HEK293 (cell line): ENCODE measurements around the gene TPO.

ENCODE experiments used
- CTCF ChIA-PET: fragments of 350-600 bp; formaldehyde crosslinking; extraction: SDS; loops from one replicate; lab custom pipeline; 2021; ENCODE audit warnings: antibody characterized with exemption; lab: Yijun Ruan, JAX
- POLR2A ChIA-PET: fragments of 300-600 bp; formaldehyde crosslinking; extraction: SDS; loops from one replicate; lab custom pipeline; 2020; ENCODE audit warnings: antibody characterized with exemption, inconsistent platforms; lab: Yijun Ruan, JAX
- H3K27ac ChIP-seq: fragments of 200-500 bp; sonication (Bioruptor generic); 2 replicates; pipeline ENCODE4 v1.5.1; 2014; ENCODE audit warnings: low read depth, low read length, control low read depth, inconsistent platforms; ENCODE audit errors: extremely low read depth
- H3K36me3 ChIP-seq, 2 experiments: fragments of 200-500 bp in 1 of 2; sonication (Bioruptor generic) in 1 of 2; 1 replicate in 1 of 2; 2 replicates in 1 of 2; pipeline ENCODE4 v1.5.1; 2014 to 2017; ENCODE audit warnings: inconsistent platforms in 2 of 2, low read length in 2 of 2; ENCODE audit not compliant: control insufficient read depth in 2 of 2, insufficient read depth in 1 of 2
- H3K4me1 ChIP-seq: fragments of 200-500 bp; sonication (Bioruptor generic); 2 replicates; pipeline ENCODE4 v1.5.1; 2014; ENCODE audit warnings: mild to moderate bottlenecking, low read length, inconsistent platforms; ENCODE audit not compliant: control insufficient read depth, insufficient read depth
- H3K4me3 ChIP-seq: 2 replicates; pipeline ENCODE4 v1.5.1; 2011; ENCODE audit warnings: low read depth, mild to moderate bottlenecking, control low read depth, low read length, moderate library complexity
- H3K9me3 ChIP-seq: fragments of 200-500 bp; sonication (Bioruptor generic); 2 replicates; pipeline ENCODE4 v1.5.1; 2014; ENCODE audit warnings: low read depth, low read length, inconsistent platforms; ENCODE audit not compliant: control insufficient read depth, insufficient read depth
- FEZF1 ChIP-seq: fragments of 450-650 bp; formaldehyde crosslinking; IDR thresholded peaks from 2 replicates; pipeline ENCODE4 v1.5.1; 2016; ENCODE audit warnings: missing biosample characterization, missing genetic modification characterization
- GLI2 ChIP-seq: fragments of 450-650 bp; formaldehyde crosslinking; IDR thresholded peaks from 2 replicates; pipeline ENCODE4; 2017; ENCODE audit warnings: missing biosample characterization, missing genetic modification characterization, low read depth, borderline replicate concordance
- SCRT2 ChIP-seq: fragments of 450-650 bp; formaldehyde crosslinking; IDR thresholded peaks from 2 replicates; pipeline ENCODE4 v1.5.1; 2016; ENCODE audit warnings: missing biosample characterization, missing genetic modification characterization
- ZBTB48 ChIP-seq: fragments of 450-650 bp; formaldehyde crosslinking; IDR thresholded peaks from 2 replicates; pipeline ENCODE4 v1.5.1; 2016; ENCODE audit warnings: missing biosample characterization, missing genetic modification characterization
- ZNF169 ChIP-seq: fragments of 450-650 bp; formaldehyde crosslinking; IDR thresholded peaks from 2 replicates; pipeline ENCODE4 v1.5.1; 2016; ENCODE audit warnings: missing biosample characterization, missing genetic modification characterization
- ZNF24 ChIP-seq: fragments of 450-650 bp; formaldehyde crosslinking; IDR thresholded peaks from 2 replicates; pipeline ENCODE4 v1.5.1; 2016; ENCODE audit warnings: missing biosample characterization, missing genetic modification characterization
- ZNF433 ChIP-seq: fragments of 450-650 bp; formaldehyde crosslinking; IDR thresholded peaks from 2 replicates; pipeline ENCODE4 v1.5.1; 2016; ENCODE audit warnings: missing biosample characterization, missing genetic modification characterization, low read depth
- ZNF555 ChIP-seq: fragments of 450-650 bp; formaldehyde crosslinking; conservative IDR thresholded peaks from 2 replicates; pipeline ENCODE4 v1.5.1; 2017; ENCODE audit warnings: missing biosample characterization, mild to moderate bottlenecking, missing genetic modification characterization, inconsistent platforms
- ZNF768 ChIP-seq: fragments of 450-650 bp; formaldehyde crosslinking; IDR thresholded peaks from 2 replicates; pipeline ENCODE4 v1.5.1; 2018; ENCODE audit warnings: missing biosample characterization, mild to moderate bottlenecking, missing genetic modification characterization
- TF ChIP-seq, protein P1 (sequence below): fragments of 450-650 bp; formaldehyde crosslinking; IDR thresholded peaks from 2 replicates; pipeline ENCODE4 v1.5.1; 2016; ENCODE audit warnings: missing biosample characterization, missing genetic modification characterization
- TF ChIP-seq, protein P2 (sequence below): fragments of 450-650 bp; formaldehyde crosslinking; IDR thresholded peaks from 2 replicates; pipeline ENCODE4 v1.5.1; 2016; ENCODE audit warnings: missing biosample characterization, missing genetic modification characterization
- TF ChIP-seq, protein P3 (sequence below): fragments of 450-650 bp; formaldehyde crosslinking; IDR thresholded peaks from 2 replicates; pipeline ENCODE4 v1.5.1; 2017; ENCODE audit warnings: missing biosample characterization, missing genetic modification characterization
- TF ChIP-seq, protein P4 (sequence below): fragments of 450-650 bp; formaldehyde crosslinking; IDR thresholded peaks from 2 replicates; pipeline ENCODE4 v1.5.1; 2016; ENCODE audit warnings: missing biosample characterization, missing genetic modification characterization

Gene TPO

DNA sequence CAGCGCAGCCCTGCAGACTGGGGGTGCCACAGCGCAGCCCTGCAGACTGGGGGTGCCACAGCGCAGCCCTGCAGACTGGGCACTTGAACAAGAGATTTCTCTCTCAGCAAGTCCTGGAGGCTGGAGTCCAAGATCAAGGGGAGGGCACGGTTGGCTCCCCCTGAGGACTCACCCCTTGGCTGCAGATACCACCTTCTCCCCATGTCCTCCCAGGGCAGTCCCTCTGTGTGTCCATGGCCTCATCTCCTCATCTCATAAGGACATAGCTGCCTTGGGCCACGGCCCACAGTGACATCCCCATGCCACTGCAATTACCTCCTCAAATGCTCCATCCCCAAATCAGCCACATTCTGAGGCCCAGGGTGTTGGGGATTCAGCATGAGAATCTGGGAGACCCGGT, 98.2 kb downstream of the TPO start (continued):
- TF ChIP-seq SCRT2 (no peak), ZNF768 (no peak), ZNF433 (tag by site-specific recombination) (no peak)
- TF ChIP-seq, protein P1, sequence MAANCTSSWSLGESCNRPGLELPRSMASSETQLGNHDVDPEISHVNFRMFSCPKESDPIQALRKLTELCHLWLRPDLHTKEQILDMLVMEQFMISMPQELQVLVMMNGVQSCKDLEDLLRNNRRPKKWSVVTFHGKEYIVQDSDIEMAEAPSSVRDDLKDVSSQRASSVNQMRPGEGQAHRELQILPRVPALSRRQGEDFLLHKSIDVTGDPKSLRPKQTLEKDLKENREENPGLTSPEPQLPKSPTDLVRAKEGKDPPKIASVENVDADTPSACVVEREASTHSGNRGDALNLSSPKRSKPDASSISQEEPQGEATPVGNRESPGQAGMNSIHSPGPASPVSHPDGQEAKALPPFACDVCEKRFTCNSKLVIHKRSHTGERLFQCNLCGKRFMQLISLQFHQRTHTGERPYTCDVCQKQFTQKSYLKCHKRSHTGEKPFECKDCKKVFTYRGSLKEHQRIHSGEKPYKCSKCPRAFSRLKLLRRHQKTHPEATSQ (tag by site-specific recombination): no peak
- TF ChIP-seq, protein P2, sequence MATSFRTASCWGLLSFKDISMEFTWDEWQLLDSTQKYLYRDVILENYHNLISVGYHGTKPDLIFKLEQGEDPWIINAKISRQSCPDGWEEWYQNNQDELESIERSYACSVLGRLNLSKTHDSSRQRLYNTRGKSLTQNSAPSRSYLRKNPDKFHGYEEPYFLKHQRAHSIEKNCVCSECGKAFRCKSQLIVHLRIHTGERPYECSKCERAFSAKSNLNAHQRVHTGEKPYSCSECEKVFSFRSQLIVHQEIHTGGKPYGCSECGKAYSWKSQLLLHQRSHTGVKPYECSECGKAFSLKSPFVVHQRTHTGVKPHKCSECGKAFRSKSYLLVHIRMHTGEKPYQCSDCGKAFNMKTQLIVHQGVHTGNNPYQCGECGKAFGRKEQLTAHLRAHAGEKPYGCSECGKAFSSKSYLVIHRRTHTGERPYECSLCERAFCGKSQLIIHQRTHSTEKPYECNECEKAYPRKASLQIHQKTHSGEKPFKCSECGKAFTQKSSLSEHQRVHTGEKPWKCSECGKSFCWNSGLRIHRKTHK (tag by site-specific recombination): no peak

DNA sequence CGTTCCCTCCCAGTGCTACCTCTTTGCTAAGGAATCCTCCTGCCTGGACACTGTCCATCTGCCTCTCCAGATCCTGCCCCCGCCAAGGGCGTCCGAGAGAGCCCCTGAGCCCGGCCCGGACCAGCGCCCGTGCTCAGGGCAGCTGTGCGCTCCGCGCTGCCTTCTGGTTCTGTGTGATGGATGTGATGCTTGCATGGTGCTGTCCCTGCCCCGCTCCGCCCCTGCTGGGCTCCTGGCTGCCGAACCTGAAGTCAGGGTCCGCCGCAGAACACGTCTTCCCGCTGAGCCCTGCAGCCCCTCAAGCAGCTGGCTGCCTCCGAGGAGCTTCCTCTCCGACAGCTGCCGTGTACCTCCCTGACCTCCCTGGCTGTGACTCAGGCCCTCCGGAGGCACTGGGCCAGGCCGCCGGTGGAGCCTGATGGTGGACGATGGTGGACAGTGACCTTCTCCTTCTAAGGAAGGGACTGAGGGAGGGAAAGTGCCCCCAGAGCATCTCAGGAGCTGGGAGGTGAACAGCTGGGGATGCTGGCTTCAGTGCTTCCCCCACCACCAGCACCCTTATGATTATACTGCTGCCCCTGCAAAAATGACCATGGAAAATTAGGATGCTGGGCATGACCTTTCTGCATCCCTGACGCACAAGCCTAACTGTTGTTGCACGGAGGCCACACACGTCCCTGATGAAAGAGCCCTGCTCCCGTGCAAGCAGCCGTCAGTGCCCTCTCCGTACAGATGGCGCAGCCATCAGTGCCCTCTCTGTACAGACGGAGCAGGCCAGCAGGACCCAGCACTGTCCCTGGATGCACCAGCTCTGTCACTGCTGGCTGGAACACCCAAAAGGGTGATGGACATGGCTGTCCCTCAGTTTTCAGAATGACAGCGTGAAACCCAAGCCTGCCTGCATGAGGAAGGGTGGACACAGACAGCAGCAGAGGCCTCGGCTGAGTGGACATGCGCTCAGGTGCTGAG, 99.3 kb downstream of the TPO start:
- no peak for TF ChIP-seq ZBTB48
- no peak for TF ChIP-seq GLI2 (tag by site-specific recombination)
- TF ChIP-seq, protein P3, sequence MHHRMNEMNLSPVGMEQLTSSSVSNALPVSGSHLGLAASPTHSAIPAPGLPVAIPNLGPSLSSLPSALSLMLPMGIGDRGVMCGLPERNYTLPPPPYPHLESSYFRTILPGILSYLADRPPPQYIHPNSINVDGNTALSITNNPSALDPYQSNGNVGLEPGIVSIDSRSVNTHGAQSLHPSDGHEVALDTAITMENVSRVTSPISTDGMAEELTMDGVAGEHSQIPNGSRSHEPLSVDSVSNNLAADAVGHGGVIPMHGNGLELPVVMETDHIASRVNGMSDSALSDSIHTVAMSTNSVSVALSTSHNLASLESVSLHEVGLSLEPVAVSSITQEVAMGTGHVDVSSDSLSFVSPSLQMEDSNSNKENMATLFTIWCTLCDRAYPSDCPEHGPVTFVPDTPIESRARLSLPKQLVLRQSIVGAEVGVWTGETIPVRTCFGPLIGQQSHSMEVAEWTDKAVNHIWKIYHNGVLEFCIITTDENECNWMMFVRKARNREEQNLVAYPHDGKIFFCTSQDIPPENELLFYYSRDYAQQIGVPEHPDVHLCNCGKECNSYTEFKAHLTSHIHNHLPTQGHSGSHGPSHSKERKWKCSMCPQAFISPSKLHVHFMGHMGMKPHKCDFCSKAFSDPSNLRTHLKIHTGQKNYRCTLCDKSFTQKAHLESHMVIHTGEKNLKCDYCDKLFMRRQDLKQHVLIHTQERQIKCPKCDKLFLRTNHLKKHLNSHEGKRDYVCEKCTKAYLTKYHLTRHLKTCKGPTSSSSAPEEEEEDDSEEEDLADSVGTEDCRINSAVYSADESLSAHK (tag by site-specific recombination): no peak
- TF ChIP-seq ZNF555: no peak
- TF ChIP-seq ZNF169 (tag by site-specific recombination): no peak
- TF ChIP-seq FEZF1 (tag by site-specific recombination): no peak
- ChIA-PET POLR2A (no interaction called here), CTCF (interaction anchor here (0.6 kb wide), 1 partner anchor 23 kb away, joined by 3 read pairs; no protein-coding TSS in a partner anchor)

DNA sequence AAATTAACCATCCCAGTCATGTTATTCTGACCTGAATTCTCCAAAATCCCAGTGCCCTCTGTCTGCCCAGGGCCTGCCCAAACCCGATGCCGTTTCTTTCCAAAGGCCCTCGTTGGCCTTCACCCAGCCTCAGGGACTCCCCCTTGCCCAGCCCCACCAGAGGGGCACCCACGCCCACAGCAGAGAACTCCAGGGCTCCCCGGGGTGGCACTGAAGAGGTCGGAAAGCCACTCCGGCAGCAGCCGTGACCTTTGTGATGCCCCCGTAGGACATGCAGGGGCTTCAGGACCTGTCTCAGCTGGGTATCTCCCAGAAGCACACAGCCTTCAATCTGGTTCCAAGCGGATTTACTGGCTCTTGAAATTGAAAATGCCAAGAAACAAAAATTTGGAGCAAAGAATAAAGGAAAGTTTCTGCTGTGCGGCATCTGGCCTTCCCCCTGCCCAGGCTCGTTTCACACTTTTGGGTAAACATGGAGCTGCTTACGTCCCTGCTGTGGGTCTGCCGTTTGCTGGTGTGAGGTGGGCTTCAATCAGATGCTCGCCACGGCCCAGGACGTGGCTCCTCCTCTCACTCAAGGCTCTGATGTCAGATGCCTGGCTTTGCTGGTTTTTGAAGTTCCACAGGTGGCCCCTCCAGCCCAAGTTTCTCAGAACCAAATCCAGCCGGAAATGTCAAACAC, 101.3 kb downstream of the TPO start:
- TF ChIP-seq, protein P4, sequence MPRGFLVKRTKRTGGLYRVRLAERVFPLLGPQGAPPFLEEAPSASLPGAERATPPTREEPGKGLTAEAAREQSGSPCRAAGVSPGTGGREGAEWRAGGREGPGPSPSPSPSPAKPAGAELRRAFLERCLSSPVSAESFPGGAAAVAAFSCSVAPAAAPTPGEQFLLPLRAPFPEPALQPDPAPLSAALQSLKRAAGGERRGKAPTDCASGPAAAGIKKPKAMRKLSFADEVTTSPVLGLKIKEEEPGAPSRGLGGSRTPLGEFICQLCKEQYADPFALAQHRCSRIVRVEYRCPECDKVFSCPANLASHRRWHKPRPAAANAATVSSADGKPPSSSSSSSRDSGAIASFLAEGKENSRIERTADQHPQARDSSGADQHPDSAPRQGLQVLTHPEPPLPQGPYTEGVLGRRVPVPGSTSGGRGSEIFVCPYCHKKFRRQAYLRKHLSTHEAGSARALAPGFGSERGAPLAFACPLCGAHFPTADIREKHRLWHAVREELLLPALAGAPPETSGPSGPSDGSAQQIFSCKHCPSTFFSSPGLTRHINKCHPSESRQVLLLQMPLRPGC (tag by site-specific recombination): no peak
- TF ChIP-seq ZNF24 (tag by site-specific recombination): no peak
- Histone ChIP-seq H3K4me1 (no peaks in the 10 kb centered on the region), H3K27ac (no peak overlapping the region), H3K36me3 (no peaks in the 10 kb centered on the region), H3K9me3 (no peaks in the 10 kb centered on the region), H3K4me3 (no peak overlapping the region)
- POLR2A ChIA-PET: no interaction called here
- CTCF ChIA-PET: interaction anchor here (1.1 kb wide), 1 partner anchor 32 kb away, joined by 3 read pairs; no protein-coding TSS in a partner anchor

More for the DNA sequence above, 99.3 kb downstream of the TPO start:
- Histone ChIP-seq H3K36me3 (no peaks in the 10 kb centered on the region), H3K27ac (no peak overlapping the region), H3K4me3 (no peak overlapping the region), H3K4me1 (no peaks in the 10 kb centered on the region), H3K9me3 (no peaks in the 10 kb centered on the region)
